HEK293 (cell line): ENCODE measurements around the gene ASTN2.

Experiments
- TCF7L2 ChIP-seq: IDR thresholded peaks from 2 replicates; pipeline ENCODE4 v1.6.1; 2011; ENCODE audit warnings: low read depth, mild to moderate bottlenecking, inconsistent platforms, low read length, moderate library complexity, borderline replicate concordance
- ZNF530 ChIP-seq: fragments of 450-650 bp; formaldehyde crosslinking; IDR thresholded peaks from 2 replicates; pipeline ENCODE4 v1.5.1; 2016; ENCODE audit warnings: low read depth, missing biosample characterization, missing genetic modification characterization
- ZNF610 ChIP-seq: fragments of 450-650 bp; formaldehyde crosslinking; IDR thresholded peaks from 2 replicates; pipeline ENCODE4 v1.5.1; 2016; ENCODE audit warnings: missing biosample characterization, missing genetic modification characterization, borderline replicate concordance
- TF ChIP-seq, protein P1 (sequence below): fragments of 450-650 bp; formaldehyde crosslinking; IDR thresholded peaks from 2 replicates; pipeline ENCODE4 v1.5.1; 2016; ENCODE audit warnings: missing biosample characterization, missing genetic modification characterization

DNA sequence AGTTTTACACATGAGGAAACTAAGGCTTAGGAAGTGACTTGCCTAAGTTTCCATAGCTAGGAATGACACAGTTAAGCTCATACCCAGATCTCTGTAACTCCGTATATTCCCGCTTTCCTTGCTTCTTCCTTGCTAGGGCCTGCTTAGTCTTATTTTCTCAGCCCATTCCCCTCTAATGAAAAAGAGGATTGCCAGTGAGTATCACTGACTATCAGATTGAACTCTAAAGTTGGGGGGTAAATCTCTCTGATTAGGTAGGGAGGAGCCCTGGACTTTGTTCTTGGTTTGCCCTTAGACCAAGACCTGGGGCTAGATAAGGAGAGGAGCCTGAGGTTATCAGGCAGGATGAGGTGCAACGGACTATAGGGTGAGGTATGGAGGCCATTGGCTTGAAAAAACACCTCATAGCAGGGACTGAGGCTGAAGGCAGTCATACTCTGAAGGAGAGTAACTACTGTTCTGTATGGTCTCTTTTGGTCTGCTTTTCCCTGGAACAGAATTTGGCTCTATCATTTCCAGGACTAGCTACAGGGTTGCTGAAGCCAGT is 725.3 kb downstream of the ASTN2 start:
- TF ChIP-seq, protein P1, sequence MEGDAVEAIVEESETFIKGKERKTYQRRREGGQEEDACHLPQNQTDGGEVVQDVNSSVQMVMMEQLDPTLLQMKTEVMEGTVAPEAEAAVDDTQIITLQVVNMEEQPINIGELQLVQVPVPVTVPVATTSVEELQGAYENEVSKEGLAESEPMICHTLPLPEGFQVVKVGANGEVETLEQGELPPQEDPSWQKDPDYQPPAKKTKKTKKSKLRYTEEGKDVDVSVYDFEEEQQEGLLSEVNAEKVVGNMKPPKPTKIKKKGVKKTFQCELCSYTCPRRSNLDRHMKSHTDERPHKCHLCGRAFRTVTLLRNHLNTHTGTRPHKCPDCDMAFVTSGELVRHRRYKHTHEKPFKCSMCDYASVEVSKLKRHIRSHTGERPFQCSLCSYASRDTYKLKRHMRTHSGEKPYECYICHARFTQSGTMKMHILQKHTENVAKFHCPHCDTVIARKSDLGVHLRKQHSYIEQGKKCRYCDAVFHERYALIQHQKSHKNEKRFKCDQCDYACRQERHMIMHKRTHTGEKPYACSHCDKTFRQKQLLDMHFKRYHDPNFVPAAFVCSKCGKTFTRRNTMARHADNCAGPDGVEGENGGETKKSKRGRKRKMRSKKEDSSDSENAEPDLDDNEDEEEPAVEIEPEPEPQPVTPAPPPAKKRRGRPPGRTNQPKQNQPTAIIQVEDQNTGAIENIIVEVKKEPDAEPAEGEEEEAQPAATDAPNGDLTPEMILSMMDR (tag by site-specific recombination) = no peak
- TF ChIP-seq TCF7L2 (no peak), ZNF530 (tag by site-specific recombination) (no peak), ZNF610 (tag by site-specific recombination) (no peak)
